Measurements from ENCODE around the gene STARD4.
A peak's percentile ranks its signal among the peaks of the same experiment; 100 is the strongest.

Gene STARD4, protein sequence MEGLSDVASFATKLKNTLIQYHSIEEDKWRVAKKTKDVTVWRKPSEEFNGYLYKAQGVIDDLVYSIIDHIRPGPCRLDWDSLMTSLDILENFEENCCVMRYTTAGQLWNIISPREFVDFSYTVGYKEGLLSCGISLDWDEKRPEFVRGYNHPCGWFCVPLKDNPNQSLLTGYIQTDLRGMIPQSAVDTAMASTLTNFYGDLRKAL

DNA sequence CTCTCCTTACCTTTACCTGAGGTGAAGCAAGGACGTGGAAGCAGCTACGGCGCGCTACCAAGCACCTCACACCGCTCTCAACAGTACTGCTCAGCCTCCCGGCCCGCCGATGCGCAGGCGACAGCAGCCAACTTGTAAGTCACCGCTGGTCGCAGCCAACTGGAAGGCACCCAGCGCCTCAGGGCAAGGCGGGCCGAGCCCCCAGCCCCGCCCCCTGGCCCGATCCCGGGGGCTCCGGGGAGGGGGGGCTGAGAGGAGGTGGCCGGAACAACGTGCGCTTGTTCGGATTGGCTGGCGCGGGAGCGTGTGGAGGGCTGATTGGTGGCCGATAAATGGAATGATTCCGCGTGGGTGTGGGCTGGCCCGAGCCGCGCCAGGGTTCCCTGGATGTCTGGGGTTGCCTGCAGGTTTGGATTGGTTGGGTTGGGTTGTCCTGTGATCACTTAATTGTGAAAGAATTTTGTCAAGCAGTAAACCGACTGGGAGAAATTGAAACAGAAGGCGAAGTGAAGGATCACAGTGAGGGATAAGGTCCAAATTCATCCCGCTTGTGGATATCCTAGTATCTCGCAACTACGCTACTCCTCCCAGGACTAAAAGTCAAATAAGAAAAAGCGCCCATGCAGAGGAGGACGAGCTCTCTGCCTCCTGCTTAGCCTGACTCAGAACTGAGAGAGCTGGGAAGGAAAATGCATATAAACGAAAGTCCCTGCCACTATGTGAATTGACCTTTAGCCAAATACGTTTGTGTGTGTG is at the start of gene STARD4:
Gene STARD4 (minus strand): TSS at position 161 of the 756 bp plus-strand sequence. CDS start 5,102 bp downstream, outside the sequence.
- DNase-seq: peak; percentile 87 to 89

DNA sequence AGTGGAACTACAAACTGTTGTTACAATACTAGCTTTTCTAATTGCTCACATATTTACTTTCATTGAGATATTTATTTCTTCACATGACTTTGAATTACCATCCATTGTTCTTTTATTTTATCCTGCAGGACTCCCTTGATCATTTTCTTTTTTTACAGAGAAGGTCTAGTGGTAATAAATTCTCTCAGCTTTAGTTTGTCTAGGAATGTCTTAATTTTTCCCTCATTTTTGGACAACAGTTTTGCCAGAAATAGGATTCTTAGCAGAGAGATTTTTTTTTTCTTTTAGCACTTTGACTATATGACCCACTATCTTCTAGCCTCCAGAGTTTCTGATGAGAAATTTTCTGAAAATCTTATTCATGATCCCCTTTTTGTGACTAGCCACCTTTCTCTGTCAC is 47.3 kb upstream of the STARD4 start:
- no peak for DNase-seq

DNA sequence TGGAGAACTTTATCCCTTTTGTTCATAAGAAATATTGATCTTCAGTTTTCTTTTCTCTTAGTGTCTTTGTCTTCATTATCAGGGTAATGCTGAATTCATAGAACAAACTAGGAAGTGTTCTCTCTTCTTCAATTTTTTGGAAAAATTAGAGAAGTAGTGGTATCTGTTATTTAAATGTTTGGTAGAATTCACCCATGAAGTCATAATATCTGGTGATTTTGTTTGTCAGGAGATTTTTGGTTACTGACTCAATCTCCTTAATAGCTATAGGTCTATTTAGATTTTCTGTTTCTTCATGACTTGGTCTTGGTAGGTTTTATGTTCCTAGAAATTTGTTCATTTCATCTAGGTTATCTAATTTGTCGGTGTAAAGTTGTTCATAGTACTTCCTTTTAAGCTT is 45.4 kb upstream of the STARD4 start:
- no peak for DNase-seq

DNA sequence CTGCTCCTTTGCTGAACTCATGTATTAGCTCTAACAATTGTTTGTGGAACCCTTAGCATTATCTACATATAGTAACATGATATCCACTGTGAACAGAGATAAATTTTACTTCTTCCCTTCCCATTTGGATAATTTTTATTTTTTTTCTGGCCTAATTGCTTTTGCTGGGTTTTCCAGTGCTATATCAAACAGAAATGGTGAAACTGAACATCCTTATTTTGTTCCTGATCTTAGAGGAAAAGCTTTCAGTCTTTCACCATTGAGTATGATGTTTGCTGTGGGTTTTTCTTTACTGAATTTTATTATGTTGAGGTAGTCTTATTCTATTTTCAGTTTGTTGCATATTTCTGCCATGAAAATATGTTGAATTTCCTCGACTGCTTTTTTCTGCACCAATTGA is 44.8 kb upstream of the STARD4 start:
- no peak for DNase-seq

DNA sequence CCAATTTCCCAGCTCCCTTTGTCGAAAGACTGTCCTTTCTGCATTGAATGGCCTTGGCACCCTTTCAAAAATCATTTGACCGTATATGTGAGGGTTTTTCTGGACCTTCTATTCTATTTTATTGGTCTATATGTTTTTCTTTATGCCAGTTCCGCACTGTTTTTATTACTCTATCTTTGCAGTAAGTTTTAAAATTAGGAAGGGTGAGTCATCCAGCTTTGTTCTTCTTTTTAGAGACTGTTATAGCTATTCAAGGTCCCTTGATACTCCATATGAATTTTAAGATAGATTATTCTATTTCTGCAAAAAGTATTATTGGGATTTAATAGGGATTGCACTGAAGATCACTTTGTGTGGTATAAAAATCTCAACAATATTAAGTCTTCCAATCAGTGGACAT is 44.2 kb upstream of the STARD4 start:
- DNase-seq: no peak

DNA sequence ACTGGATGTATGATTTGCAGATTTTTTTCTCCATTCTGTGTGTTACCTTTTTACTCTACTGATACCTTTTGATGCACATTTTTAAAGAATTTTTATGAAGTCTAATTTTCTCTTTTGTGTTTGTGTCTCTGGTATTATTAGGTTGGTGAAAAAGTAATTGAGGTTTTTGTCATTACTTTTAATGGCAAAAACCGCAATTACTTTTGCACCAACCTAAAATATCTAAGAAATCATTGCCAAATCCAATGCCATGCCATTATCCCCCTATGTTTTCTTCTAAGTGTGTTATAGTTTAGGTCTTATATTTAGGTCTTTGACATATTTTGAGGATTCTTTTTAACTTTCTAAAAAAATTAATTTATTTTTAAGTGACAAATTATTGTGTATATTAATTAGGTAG is 43.4 kb upstream of the STARD4 start:
- no peak for DNase-seq

DNA sequence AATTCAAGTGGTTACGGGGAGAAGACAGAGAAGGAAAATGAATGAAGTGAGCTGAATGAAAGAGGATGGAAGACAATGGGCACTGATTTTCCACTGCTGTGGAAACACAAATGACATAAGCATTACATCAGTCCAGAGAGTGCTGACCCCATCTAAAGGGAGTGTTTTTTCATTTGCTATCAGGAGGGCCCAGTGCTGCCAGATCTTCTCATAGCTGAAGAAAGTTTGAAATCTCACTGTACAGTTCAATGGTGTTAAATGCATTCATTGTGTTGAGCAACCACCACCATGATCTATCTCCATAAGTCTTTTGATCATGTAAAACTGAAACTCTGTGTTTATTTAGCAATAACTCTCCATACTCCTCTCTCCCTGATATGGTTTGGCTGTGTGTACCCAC is 41.5 kb upstream of the STARD4 start:
- no peak for DNase-seq

DNA sequence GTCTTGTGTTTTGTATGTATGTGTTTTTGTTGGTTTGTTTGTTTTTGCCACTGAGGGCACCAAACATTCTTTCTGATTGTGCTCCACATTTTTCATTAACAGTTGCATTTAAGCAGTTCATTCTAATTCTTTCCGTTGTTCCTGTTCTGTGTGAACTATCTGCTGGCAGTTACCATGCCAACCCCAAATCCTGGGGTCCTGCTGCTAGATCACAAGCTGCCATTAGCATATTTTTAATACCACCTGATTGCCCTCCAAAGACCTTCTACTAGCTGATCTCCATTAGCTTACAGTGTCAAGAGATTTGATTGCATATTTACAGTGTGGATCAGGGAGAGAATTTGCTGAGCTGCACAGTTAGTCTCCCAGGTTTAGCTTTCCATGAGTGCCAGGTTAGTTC is 40.6 kb upstream of the STARD4 start:
- no peak for DNase-seq

DNA sequence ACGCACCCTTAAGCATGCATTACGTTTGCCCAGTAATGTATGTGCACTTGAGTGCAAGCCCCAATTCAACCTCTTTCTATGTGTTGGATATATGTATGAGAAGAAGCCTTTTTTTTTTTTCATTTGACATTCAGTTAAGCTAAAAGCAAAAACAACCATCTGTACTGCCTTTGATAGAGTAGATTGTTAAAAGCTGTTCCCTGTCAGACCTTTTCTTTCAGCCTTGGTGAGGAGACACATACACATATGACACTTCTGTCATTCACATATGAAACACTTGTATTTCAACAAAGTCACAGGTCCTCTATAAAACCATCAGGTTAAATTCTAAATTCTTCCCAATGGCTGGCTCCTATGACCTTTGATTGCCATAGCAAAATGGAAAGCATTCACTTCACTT is 40.2 kb upstream of the STARD4 start:
- no peak for DNase-seq

DNA sequence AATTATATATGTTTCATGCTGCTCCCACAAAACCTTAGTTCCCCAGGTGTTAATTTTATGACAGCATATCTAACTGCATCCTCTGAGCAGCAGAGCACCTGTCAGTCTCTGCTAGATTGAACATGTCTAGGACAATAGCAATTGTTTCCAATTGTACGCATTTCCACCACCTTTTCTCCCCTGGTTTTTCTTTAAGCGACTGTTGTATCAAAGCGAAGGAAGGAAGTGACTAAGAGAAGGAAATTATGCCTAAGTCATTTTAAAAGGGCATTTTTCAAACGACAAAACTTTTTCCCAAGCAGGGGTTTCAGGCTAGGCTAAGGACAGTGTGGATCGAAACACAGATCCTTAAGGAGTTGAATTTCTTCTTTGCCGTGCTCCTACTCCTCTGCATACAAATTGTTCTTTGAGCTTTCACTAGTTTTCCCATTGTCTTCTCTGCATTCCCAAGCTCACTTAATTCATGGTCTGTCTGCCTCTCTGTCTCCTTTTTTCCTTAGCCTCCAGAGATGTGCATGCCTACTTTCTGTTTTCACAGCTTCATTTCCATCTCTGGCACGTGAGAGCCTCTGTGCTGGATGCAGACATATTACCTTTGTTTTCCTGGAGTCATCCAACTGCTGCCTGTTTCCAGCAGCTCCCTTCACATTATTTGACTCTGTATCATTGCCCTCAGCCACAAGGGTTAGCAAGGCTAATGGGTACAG is 39.4 kb upstream of the STARD4 start:
- no peak for DNase-seq

DNA sequence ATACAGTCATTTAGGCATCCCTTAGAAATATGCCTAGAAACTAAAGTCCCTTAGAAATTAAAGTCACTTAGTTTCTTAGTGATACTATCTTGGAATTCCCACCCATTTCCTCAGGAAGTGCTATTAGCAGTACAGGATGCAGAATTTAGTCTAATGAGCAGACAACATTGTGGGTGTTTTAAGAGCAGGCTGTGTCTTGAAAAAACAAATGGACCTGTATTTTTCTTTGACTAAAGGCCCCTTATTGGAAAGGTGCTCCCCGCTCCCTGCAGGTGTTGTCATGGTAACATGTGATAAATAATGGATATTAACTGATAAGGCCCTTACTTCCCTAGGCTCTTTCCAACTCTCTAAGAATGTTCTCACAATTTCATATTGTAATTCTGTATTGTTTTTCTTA is 38.8 kb upstream of the STARD4 start:
- no peak for DNase-seq

DNA sequence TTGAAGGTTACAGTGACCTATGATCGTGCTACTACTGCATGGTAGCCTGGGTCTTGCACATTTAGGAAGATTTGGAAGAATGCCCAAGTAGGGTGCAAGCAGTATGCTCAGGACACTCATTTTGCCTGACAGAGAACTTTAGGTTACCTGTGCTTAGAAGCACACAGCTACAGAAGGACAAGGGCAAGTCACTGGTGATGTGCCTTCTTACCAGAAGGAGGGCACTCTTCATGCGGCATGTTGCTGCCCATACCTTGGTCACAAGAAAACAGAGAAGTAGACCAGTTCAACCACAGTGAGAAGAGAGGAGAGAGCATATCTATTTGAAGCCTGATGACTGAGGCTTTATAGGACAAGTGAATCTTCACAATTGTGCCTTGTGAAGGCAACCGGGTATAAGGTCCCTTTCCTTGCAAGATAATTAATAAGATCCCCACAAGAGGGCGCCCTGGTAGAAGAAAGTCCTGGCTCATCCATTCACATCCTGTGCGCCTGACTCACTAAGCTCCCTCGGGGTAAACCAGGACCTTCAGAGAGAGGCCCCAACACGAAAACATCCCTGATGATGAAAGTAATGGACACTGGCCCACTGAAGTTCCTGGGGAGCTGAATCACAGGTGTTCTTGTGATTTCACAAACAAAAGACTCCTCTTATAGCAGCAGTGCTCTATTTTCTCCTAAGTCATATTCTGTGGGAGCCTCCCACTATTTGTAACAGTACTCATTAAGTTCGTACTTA is 38.1 kb upstream of the STARD4 start:
- peak; percentile 16 to 59 for DNase-seq

DNA sequence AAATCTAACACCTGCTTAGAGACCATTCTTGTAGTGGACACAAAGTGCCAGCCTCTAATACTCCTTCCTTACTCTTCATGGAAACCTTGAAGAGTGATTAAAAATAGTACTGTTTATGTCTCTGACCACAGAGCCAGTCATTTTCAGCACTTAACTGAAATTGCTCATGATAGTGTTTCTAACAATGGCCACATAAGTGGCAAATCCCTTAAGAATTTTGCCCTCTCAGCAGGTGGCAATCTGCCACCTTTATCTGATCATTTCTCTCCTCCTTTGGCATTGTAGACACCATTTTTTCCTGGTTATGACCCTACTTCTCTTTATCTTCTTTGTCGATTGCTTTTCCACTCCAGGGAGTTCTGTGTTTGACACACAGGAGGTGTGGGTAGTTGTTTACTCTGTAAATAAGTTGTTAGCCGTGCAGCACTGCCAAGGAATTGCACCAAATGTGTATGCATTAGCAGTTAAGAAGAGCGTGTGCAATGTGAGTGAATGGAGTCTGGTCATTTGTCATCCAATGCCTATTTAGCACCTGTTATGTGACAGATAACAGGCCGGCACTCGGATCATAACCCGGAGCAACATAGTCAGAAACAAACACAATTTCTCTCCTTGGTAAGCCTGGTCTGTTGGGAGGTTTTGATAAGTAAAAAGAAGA is 36.8 kb upstream of the STARD4 start:
- DNase-seq: no peak

DNA sequence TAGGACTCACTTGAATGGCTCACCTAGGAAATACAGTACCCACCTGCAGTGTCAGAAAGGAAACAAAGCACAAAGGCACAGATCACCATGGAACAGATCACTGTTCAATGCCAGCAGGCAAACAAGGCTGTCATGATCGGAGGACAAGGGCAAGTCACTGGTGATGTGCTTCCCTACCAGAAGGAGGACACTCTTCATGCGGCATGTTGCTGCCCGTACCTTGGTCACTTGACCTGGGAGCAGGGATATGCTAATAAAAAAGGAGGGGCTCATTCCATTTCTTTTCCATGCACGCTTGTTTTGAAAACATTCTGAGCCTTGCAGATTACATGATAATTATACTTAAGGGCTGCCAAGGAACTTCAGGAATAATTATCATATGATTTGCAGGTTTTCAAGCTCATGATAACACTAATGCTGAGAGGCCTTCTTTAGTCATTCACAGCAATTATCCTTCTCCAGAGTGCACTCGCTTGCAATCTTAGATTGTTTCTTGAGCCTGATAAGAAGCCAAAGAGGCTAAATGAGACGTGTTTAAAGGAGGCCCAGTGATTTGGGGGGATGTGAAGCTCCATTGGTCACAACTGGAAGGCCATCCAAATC is 36.1 kb upstream of the STARD4 start:
- no peak for DNase-seq

DNA sequence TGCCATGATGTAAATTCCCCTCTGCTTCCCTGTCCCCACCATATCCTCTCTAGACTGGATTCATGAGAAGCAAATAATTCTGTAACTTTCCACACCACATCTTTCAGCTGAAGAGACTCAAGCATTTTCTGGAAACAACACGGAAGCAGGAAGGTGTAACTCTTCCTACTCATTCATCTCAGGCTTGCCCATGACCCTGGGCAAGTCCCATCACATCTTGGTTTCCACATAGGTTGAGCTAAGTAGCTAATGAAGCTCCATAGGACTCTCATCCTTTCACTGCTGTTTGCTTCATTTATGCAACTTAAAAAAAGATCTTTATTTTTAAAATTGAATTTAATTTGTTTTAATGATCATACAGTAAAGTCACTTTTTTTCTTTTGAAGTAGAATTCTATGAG is 32.7 kb upstream of the STARD4 start:
- DNase-seq: no peak

DNA sequence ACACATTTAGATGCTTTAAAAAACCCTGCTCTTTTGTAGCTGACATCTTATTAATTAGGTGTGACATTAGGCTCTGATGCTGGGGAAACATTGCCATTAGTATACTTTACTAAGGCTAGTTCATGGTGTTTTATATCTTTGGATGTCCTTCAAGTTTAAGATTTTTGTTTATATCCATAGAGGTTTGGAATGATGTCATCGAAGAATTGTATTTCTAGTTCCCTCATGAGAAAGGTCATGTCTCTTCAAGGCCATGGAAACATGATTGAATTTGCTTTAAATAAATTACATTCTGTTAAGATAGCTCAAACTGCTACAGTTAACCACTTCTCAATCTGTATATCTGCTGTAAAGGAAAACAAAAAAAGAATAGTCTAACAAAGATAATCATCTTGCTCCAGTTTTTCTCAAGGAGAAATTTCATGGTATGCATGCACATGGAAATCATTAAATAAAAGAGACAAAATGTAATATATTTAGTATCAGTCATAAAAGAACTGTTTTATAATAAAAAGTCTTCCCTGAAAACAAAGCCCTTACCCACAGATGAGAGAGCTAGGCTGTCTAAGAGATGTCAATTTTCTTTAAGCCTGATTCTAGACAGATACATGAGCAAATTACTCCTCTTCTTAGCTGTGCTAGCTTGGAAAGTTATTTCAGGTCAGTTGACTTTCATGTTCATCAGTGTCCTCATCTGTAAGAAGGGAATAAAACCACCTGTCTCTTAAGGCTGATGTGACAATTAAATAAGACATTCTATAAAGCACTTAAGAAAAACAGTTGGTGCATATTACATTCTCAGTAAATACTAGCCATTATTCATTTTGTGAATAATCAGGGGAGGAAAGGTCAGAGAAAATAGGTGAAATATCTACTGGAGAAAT is 25.0 kb upstream of the STARD4 start:
- DNase-seq: no peak

DNA sequence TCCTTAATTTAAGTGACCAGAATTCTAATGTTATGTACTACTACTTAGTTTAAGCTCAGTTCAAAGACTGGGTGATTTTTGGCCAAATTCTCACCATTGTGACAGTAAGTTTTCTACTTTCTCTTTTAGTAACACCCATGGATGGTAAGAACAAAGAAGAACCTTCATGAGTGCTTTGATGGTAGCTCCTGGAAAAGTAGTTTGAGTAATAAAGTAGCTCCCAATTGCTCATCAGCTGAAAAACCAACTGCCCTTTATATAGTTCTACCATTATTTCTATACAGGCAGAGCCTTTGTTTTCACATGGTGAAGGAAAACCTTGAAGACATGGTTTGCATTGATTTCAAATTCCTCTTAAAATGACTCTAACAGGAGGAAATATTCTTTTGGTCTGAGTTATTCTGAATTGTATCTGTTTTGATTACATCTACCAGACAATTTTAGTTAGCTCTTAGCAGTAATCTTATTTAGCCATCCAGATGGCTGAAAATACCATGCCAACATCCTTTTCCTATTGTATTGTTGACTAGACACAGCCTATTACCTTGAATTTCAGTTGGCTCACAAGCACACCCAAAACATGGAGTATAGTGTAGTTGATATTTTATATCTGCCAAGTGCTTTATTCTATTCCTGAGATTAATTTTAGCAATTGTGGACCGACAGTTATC is 23.7 kb upstream of the STARD4 start:
- DNase-seq: no peak

DNA sequence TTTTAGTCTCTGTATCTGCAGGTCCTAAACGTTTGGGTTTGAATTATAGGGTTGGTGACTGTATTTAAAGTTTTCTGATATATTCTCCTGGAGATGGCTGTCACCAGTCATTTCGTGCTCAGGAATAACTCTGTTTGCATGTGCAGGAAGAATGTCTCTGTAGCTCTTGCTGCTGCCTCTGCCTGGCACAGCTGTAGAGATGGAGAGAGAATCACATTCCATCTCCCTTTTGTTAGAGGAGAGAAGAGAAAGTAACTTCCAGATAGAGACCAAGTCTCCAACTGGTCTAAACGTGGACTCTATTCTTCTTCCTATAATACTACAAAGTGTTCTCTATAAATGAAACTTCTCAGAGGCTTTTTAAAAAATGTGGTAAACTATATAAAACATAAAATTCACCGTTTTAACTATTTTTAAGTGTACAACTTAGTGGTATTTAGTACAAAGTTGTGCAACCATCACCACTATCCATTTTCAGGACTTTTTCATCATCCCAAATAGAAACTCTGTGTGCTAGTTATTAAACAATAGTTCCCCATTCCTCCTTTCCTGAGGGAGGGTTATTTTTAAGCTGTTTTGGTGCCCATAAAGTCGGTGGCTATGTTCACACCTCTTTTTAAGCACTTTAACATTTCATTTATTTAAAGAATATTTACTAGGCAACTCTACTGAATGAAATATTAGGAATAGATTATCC is 20.7 kb upstream of the STARD4 start:
- no peak for DNase-seq

DNA sequence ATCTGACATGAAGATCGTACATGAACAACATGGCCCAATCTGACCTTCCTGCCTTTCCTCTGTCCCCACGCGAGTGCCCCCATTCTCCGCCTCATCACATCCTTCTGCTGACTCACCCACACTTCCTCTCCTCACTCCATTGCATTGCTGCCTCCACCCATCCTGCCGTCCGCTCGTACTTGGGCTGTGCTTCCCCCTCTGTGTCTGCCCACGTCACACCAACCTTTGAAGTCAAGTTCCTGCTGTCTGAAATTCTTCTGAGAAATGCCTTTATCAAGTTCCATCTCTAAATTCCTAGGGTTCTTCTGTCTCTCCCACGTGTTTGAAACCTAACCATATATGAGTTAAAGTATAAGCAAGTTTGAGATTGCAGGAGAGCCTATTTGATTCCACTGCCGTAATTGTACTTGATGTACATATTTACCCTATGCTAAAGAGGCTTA is 18.0 kb upstream of the STARD4 start:
- no peak for DNase-seq

DNA sequence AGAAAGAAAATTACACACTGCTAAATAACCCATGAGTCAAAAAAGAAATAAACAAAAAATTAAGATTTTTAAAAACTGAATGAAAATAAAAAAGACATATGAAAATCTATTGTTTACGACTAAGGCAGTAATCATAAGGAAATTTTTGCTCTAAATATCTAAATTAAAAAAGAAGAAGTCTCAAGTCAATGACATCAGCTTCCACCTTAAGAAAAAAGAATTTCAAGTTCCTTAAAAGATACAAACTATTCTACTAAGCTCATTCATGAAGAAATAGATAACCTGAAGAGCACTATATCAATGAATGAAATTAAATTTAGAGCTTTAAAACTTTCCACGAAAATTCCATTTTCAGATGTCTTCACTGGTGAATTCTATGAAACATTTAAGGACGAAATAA is 15.7 kb upstream of the STARD4 start:
- DNase-seq: no peak

Data from cerebellar nuclear complex (tissue), 1 donor.